DND-41 (cell line): ENCODE data around the gene P2RX1.

Source experiments
- ATAC-seq: fragments of 200-7000 bp; cut with Tn5 transposase; 3 replicates; pipeline ENCODE4 v1.9.1; 2021; ENCODE audit warnings: low read depth; ENCODE audit not compliant: insufficient read depth
- DNase-seq: peaks from one replicate; pipeline ENCODE4 v3.0.0-alpha.2; 2020
- H2AFZ ChIP-seq: 2 replicates; pipeline ENCODE4 v1.6.0; 2012; ENCODE audit warnings: low read depth, low read length
- H3K27ac ChIP-seq: 2 replicates; pipeline ENCODE4 v1.5.1; 2012; ENCODE audit warnings: low read length, inconsistent platforms
- H3K27me3 ChIP-seq: fragments of 200-600 bp; sonication (generic); 2 replicates; pipeline ENCODE4 v1.6.0; 2012; ENCODE audit warnings: low read length, mild to moderate bottlenecking, inconsistent platforms; ENCODE audit not compliant: insufficient read depth, poor library complexity
- H3K36me3 ChIP-seq: 2 replicates; pipeline ENCODE4 v1.5.1; 2012; ENCODE audit warnings: low read length, inconsistent platforms; ENCODE audit not compliant: insufficient read depth
- H3K4me1 ChIP-seq: 2 replicates; pipeline ENCODE4 v1.5.1; 2012; ENCODE audit warnings: mild to moderate bottlenecking, low read length; ENCODE audit not compliant: insufficient read depth
- H3K4me2 ChIP-seq: 2 replicates; pipeline ENCODE4 v1.6.0; 2012; ENCODE audit warnings: mild to moderate bottlenecking, moderate library complexity, low read length, inconsistent platforms; ENCODE audit not compliant: insufficient read depth
- H3K4me3 ChIP-seq, 2 experiments: fragments of 200-600 bp in 1 of 2; shearing (Covaris generic) in 1 of 2; 2 replicates each; pipeline ENCODE4 v1.5.1; 2012 to 2016; ENCODE audit warnings: inconsistent platforms in 2 of 2, low read length in 2 of 2, mild to moderate bottlenecking in 2 of 2, low read depth in 1 of 2, moderate library complexity in 1 of 2
- H3K79me2 ChIP-seq: 2 replicates; pipeline ENCODE4 v1.6.0; 2012; ENCODE audit warnings: low read length, inconsistent platforms; ENCODE audit not compliant: insufficient read depth
- H3K9ac ChIP-seq: 2 replicates; pipeline ENCODE4 v1.6.0; 2012; ENCODE audit warnings: low read depth, mild to moderate bottlenecking, inconsistent platforms, low read length, moderate library complexity
- H3K9me3 ChIP-seq: 2 replicates; pipeline ENCODE4 v1.5.1; 2012; ENCODE audit warnings: low read length, moderate library complexity, mild to moderate bottlenecking, inconsistent platforms; ENCODE audit not compliant: insufficient read depth, severe bottlenecking
- H4K20me1 ChIP-seq: 2 replicates; pipeline ENCODE4 v1.6.0; 2012; ENCODE audit warnings: low read length; ENCODE audit not compliant: insufficient read depth
- CTCF ChIP-seq: IDR thresholded peaks from 2 replicates; pipeline ENCODE4 v1.5.1; 2012; ENCODE audit warnings: borderline replicate concordance, low read length, moderate library complexity, mild to moderate bottlenecking; ENCODE audit not compliant: poor library complexity, severe bottlenecking; ENCODE audit errors: extremely low read depth
- EZH2 ChIP-seq: IDR thresholded peaks from 3 replicates; pipeline ENCODE4 v1.6.1; 2012; ENCODE audit warnings: borderline replicate concordance, low read depth, mild to moderate bottlenecking, moderate library complexity, low read length, inconsistent platforms; ENCODE audit not compliant: severe bottlenecking

Gene P2RX1

GRCh38 chr17:3919123-3919624 lies 2.9 kb upstream of the P2RX1 start:
- H3K9ac ChIP-seq = no peak overlapping the region
- peaks cover 4% of the 10 kb centered on the region for H4K20me1 ChIP-seq
- peaks cover 17% of the 10 kb centered on the region for H3K4me1 ChIP-seq
- ATAC-seq = no peak
- H3K9me3 ChIP-seq = no peaks in the 10 kb centered on the region
- H3K27me3 ChIP-seq = no peaks in the 10 kb centered on the region
- TF ChIP-seq CTCF (no peak), EZH2 (no peak)
- DNase-seq = no peak
- peaks cover 8% of the 10 kb centered on the region for H3K36me3 ChIP-seq
- H3K27ac ChIP-seq = no peak overlapping the region
- H2AFZ ChIP-seq = no peak overlapping the region
- no peak overlapping the region for H3K4me3 ChIP-seq
- no peak overlapping the region for H3K4me2 ChIP-seq
- H3K79me2 ChIP-seq = no peaks in the 10 kb centered on the region

DNA sequence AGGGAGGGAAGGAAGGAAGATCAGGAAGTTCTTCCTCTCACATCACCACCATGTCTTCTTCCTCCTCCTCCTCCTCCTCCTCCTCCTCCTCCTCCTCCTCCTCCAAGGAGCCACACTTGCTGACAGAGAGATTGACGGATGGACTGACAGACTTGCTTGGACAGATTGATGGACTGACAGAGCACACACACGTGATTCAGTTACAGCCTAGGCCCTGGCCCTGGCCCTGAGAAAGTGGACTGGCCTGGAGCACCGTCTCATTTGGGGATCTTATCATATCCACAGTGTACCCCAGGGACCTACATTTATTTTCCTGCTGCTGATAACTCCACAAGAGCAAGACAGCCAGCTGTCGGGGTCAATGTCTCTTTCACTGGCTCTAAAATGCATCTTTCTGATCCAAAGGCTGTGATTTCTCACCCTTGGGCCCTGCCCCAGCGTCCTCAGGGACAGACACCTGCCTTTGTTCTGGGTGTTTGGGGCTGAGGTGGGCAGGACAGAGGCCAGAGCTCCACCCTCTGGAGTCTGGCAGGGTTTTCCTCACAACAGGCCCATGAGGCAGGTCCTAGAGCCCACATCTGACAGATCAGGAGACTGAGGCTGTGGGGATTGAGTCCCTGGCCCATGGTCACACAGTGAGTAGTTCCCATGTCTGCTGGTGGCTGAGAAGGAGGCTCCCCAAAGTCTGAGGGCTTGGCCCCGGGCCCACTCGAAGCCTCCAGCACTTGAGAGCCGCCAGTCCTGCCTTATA lies 2.3 kb upstream of the P2RX1 start:
- Histone ChIP-seq H3K4me2 (no peak overlapping the region), H3K9me3 (no peaks in the 10 kb centered on the region), H3K4me1 (peaks cover 23% of the 10 kb centered on the region), H3K4me3 (no peak overlapping the region), H3K79me2 (no peaks in the 10 kb centered on the region), H3K36me3 (peaks cover 1% of the 10 kb centered on the region; the same call in 1 of the 2 replicates), H2AFZ (no peak overlapping the region), H3K9ac (no peak overlapping the region), H4K20me1 (no peaks in the 10 kb centered on the region), H3K27ac (no peak overlapping the region), H3K27me3 (no peaks in the 10 kb centered on the region)
- DNase-seq (no peak), ATAC-seq (no peak)
- TF ChIP-seq CTCF (no peak), EZH2 (no peak)

- Histone ChIP-seq H3K36me3 (no peaks in the 10 kb centered on the region), H3K4me1 (peaks cover 25% of the 10 kb centered on the region), H3K4me3 (no peak overlapping the region), H3K9me3 (no peaks in the 10 kb centered on the region), H3K27me3 (no peaks in the 10 kb centered on the region), H3K4me2 (no peak overlapping the region), H4K20me1 (no peaks in the 10 kb centered on the region), H3K27ac (no peak overlapping the region; the same call in 1 of the 2 replicates), H3K9ac (no peak overlapping the region), H3K79me2 (no peaks in the 10 kb centered on the region), H2AFZ (no peak overlapping the region)
- no peak for ATAC-seq
- TF ChIP-seq CTCF (no peak), EZH2 (no peak)
- no peak for DNase-seq
Observed at GRCh38 chr17:3917391-3917931, 1.2 kb upstream of the P2RX1 start.
